ENCODE data around the gene DNAJC11. TPM values are rescaled to one million over a fixed set of nuclear protein-coding genes. Genes with fewer than 3 reads are reported as not detected.
"Not testable (repeated sequence)": the region's sequence is repeated elsewhere in the genome, so short reads cannot be mapped to it uniquely, and the experiment has no call there.

DNAJC11 gene
- total and polyA plus RNA-seq, 9 donors: 10.1 to 94.5 (median 37.1) TPM

- H3K36me3 ChIP-seq: no peaks in the 10 kb centered on the region
- peak overlapping the region; percentile 67 to 99 for H3K27ac ChIP-seq
- intact Hi-C loops (cut with DNase I): loop anchor here in 1 of 4 donors (2.0 kb wide), 1 partner anchor 21 kb away; no protein-coding TSS in a partner anchor
- no peaks in the 10 kb centered on the region for H3K9me3 ChIP-seq
- H3K4me1 ChIP-seq (ENCODE audit: insufficient read depth): peaks cover 21% of the 10 kb centered on the region
- TF ChIP-seq EP300 (IDR thresholded peaks at IDR 0.05) (no peak), POLR2A (IDR thresholded peaks at IDR 0.05) (no peak), CTCF (IDR thresholded peaks at IDR 0.05) (no peak)
- no peaks in the 10 kb centered on the region for H3K27me3 ChIP-seq
- 0 to 1% (median 1%) methylated on average over 41 to 103 of the region's 103 CpGs for WGBS, 3 donors
- H3K4me3 ChIP-seq: peak overlapping the region; percentile 45
- peak; percentile 54 to 77 (median 71) for DNase-seq
Measured at GRCh38 chr1:6601923-6602668, 99.5 kb downstream of the DNAJC11 start.

- intact Hi-C loops (cut with DNase I): loop anchor here in 1 of 4 donors (2.0 kb wide), 1 partner anchor 20 kb away; no protein-coding TSS in a partner anchor
- TF ChIP-seq CTCF (IDR thresholded peaks at IDR 0.05) (no peak), POLR2A (IDR thresholded peaks at IDR 0.05) (peak; percentile 29), EP300 (IDR thresholded peaks at IDR 0.05) (no peak)
- Histone ChIP-seq H3K9me3 (no peaks in the 10 kb centered on the region), H3K4me1 (ENCODE audit: insufficient read depth) (peaks cover 25% of the 10 kb centered on the region), H3K27ac (peak overlapping the region; percentile 67 to 99), H3K36me3 (no peaks in the 10 kb centered on the region), H3K4me3 (peak overlapping the region; percentile 45), H3K27me3 (no peaks in the 10 kb centered on the region)
- WGBS, 3 donors: 0% methylated on average over 36 to 40 of the region's 40 CpGs
- peak; percentile 77 to 88 (median 80) for DNase-seq
Measured at GRCh38 chr1:6601049-6601922, 100.3 kb downstream of the DNAJC11 start.

- peak in 1 of 5 donors; percentile 10 for DNase-seq
- 11 to 15% (median 13%) methylated on average over 9 to 10 of the region's 10 CpGs for WGBS, 3 donors
- no peaks in the 10 kb centered on the region for H3K27me3 ChIP-seq
- no peaks in the 10 kb centered on the region for H3K36me3 ChIP-seq
- intact Hi-C loops (cut with DNase I): loop anchor here in 1 of 4 donors (2.0 kb wide), 1 partner anchor 20 kb away; no protein-coding TSS in a partner anchor
- TF ChIP-seq POLR2A (IDR thresholded peaks at IDR 0.05): no peak
- no peak for TF ChIP-seq EP300 (IDR thresholded peaks at IDR 0.05)
- no peak for TF ChIP-seq CTCF (IDR thresholded peaks at IDR 0.05)
- H3K4me3 ChIP-seq: peak overlapping the region; percentile 45
- no peaks in the 10 kb centered on the region for H3K9me3 ChIP-seq
- peaks cover 25% of the 10 kb centered on the region for H3K4me1 ChIP-seq (ENCODE audit: insufficient read depth)
- H3K27ac ChIP-seq: peak overlapping the region; percentile 23 to 99
Measured at GRCh38 chr1:6600410-6601048, 101.1 kb downstream of the DNAJC11 start.

- peak overlapping the region; percentile 45 for H3K4me3 ChIP-seq
- H3K36me3 ChIP-seq, H3K27me3 ChIP-seq, DNase-seq, H3K9me3 ChIP-seq: not testable (repeated sequence)
- H3K27ac ChIP-seq: peak overlapping the region in 1 of 2 donors; percentile 99
- intact Hi-C loops (cut with DNase I): loop anchor here in 2 of 4 donors (2.0 to 5.0 kb wide), 2 partner anchors 19 to 32 kb away; no protein-coding TSS in a partner anchor
- peaks cover 25% of the 10 kb centered on the region for H3K4me1 ChIP-seq (ENCODE audit: insufficient read depth)
- 36 to 52% (median 50%) methylated on average over 8 of the region's 8 CpGs for WGBS, 3 donors
Measured at GRCh38 chr1:6599991-6600390, 101.6 kb downstream of the DNAJC11 start.
